22Rv1 (cell line): ENCODE data around the gene ARTN.

Source experiments
- H3K27ac ChIP-seq: fragments of 450-650 bp; 2 replicates; pipeline ENCODE4 v1.5.1; 2017
- CTCF ChIP-seq: fragments of 450-650 bp; IDR thresholded peaks from 2 replicates; pipeline ENCODE4 v1.5.1; 2017; ENCODE audit warnings: mild to moderate bottlenecking
- ZFX ChIP-seq: fragments of 450-650 bp; IDR thresholded peaks from 2 replicates; pipeline ENCODE4 v1.6.1; 2017; ENCODE audit warnings: antibody characterized with exemption, borderline replicate concordance

The ARTN gene

GRCh38 chr1:43965316-43965715 is 31.7 kb downstream of the ARTN start:
- TF ChIP-seq ZFX (no peak), CTCF (no peak)
- H3K27ac ChIP-seq, result no peak overlapping the region

GRCh38 chr1:43968348-43968948 is 34.8 kb downstream of the ARTN start:
- TF ChIP-seq CTCF, result no peak
- TF ChIP-seq ZFX, result no peak
- no peak overlapping the region for H3K27ac ChIP-seq

- peak overlapping the region; percentile 30; the same call in 1 of the 2 replicates for H3K27ac ChIP-seq
Measured at GRCh38 chr1:43969416-43969745, 35.8 kb downstream of the ARTN start.

GRCh38 chr1:43969746-43970466 is 36.3 kb downstream of the ARTN start, which contains the start of gene DPH2:
Gene DPH2 (plus strand): TSS chr1:43970010. CDS start chr1:43970176, 166 bp downstream.
- no peak for TF ChIP-seq ZFX
- TF ChIP-seq CTCF, result 0 out of 2 replicates have a peak, but pooled peaks have one; percentile 10
- H3K27ac ChIP-seq, result peak within 1 kb of the TSS; percentile 30; the same call in 1 of the 2 replicates

More at GRCh38 chr1:43969416-43969745, 35.8 kb downstream of the ARTN start:
- no peak for TF ChIP-seq ZFX

- no peak for TF ChIP-seq ZFX
- no peak for TF ChIP-seq CTCF
- peak overlapping the region; percentile 30; the same call in 1 of the 2 replicates for H3K27ac ChIP-seq
Measured at GRCh38 chr1:43970502-43970901, 36.9 kb downstream of the ARTN start.

- no peak for TF ChIP-seq CTCF
- TF ChIP-seq ZFX, result no peak
Measured at GRCh38 chr1:43970911-43971310, 37.3 kb downstream of the ARTN start.

GRCh38 chr1:43971336-43971980 is 37.9 kb downstream of the ARTN start:
- TF ChIP-seq ZFX, result no peak
- TF ChIP-seq CTCF, result no peak
- H3K27ac ChIP-seq, result no peak overlapping the region

More at GRCh38 chr1:43970911-43971310, 37.3 kb downstream of the ARTN start:
- no peak overlapping the region for H3K27ac ChIP-seq
